ENCODE results near the gene SLC25A26.
A peak's percentile ranks its signal among the peaks of the same experiment; 100 is the strongest.

The SLC25A26 gene

GRCh38 chr3:66379565-66379964 is 158.8 kb downstream of the SLC25A26 start:
- no peak for DNase-seq

GRCh38 chr3:66380200-66380932 is 159.6 kb downstream of the SLC25A26 start:
- DNase-seq = no peak

- DNase-seq = no peak
Observed at GRCh38 chr3:66381626-66382025, 160.8 kb downstream of the SLC25A26 start.

- no peak for DNase-seq
Observed at GRCh38 chr3:66382142-66382541, 161.3 kb downstream of the SLC25A26 start.

GRCh38 chr3:66383023-66383422 is 162.2 kb downstream of the SLC25A26 start:
- no peak for DNase-seq

GRCh38 chr3:66383998-66384745 is 163.4 kb downstream of the SLC25A26 start:
- DNase-seq = no peak

GRCh38 chr3:66385066-66385465 is 164.3 kb downstream of the SLC25A26 start:
- DNase-seq = no peak

- DNase-seq = no peak
Observed at GRCh38 chr3:66386011-66386924, 165.5 kb downstream of the SLC25A26 start.

- DNase-seq = no peak
Observed at GRCh38 chr3:66386925-66387650, 166.3 kb downstream of the SLC25A26 start.

GRCh38 chr3:66390013-66390412 is 169.2 kb downstream of the SLC25A26 start:
- no peak for DNase-seq

GRCh38 chr3:66392512-66392911 is 171.7 kb downstream of the SLC25A26 start:
- no peak for DNase-seq

GRCh38 chr3:66392966-66393332 is 172.1 kb downstream of the SLC25A26 start:
- no peak for DNase-seq

GRCh38 chr3:66393333-66394005 is 172.7 kb downstream of the SLC25A26 start:
- no peak for DNase-seq

- peak; percentile 43 for DNase-seq
Observed at GRCh38 chr3:66394019-66394752, 173.4 kb downstream of the SLC25A26 start.

GRCh38 chr3:66394753-66395249 is 174.0 kb downstream of the SLC25A26 start:
- no peak for DNase-seq

GRCh38 chr3:66395635-66396034 is 174.8 kb downstream of the SLC25A26 start:
- DNase-seq = no peak

GRCh38 chr3:66396161-66396760 is 175.5 kb downstream of the SLC25A26 start:
- DNase-seq = no peak

- DNase-seq = no peak
Observed at GRCh38 chr3:66396888-66397287, 176.1 kb downstream of the SLC25A26 start.

GRCh38 chr3:66397745-66398144 is 176.9 kb downstream of the SLC25A26 start:
- DNase-seq = no peak

GRCh38 chr3:66398228-66399025 is 177.6 kb downstream of the SLC25A26 start:
- DNase-seq = no peak
